AG20443 (cell line): Measurements from ENCODE around the gene CFAP251.

Experiments used
- DNase-seq: peaks from one replicate; pipeline ENCODE4 v3.0.0; 2012; ENCODE audit warnings: low spot score, mixed read lengths

The CFAP251 gene

DNA sequence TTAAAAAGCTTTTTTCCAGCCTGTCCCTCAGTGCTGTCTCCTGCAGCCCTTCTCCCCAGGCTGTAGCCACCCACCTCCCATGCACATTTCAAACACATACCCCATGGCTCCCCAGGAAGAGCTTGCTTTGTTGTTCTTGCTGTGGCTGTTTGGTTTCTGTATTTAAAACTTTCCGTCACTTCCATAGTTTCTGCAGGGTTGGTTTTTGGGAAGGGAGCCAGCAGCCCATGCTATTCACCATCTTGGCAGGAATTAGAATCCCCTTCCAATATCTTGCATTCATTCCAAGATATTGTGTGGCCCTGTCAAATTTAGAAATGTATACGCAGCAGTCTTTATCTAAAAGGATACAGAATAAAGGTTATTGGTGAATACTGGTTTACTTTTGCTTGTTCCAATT is 29.6 kb downstream of the CFAP251 start:
- no peak for DNase-seq

DNA sequence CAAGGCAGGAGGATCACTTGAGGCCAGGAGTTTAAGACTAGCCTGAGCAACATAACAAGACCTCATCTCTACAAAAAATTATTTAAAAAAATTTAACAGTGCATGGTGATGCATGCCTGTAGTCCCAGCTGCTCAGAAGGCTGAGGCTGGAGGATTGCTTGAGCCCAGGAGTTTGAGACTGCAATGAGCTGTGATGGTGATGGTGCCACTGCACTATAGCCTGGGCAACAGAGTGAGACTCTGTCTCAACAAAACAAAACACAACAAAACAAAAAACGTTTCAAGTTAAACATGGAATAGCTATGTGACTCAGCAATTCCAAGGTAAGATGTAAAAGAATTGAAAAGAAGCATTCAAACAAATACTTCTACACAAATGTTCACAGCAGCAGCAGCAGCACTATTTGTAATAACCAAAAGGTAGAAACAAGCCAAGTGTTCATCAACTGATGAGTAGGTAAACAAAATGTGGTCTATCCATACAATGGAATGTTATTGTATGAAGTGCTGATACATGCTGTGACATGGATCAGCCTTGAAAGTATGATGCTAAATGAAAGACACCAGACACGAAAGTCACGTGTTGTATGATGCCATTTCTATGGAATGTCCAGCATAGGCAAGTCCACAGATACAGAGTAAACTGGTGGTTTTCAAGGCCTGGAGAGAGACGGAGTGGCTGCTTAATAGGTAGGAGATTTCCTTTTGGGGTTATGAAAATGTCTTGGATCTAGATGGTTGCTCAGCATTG is 31.4 kb downstream of the CFAP251 start:
- peak; percentile 53 for DNase-seq

DNA sequence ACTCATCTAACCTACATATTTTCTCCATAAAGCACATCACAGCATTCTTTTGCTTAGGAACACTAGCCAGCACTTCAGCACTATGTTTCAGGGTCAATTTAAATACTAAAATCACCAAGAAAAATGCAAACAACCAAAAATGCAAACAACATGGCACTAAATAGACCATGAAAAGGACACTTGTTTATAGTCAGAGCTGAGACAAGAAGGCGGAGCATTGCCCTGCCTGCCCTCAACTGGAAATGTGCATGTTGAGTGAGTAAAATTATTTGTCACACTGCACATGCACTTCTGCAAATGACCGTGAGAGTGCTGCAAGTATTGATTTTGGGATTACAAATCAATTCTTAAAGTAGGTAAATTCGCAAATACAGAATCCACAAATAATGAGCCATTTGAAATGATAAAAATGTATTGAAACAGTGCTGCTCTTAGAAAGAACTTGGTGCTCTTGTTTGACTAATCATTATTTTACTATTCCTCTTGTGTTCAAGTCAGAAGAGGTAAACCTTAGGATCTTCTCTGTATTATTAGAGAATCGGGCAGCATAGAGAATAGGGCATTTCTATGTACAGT is 34.8 kb downstream of the CFAP251 start:
- DNase-seq: no peak

DNA sequence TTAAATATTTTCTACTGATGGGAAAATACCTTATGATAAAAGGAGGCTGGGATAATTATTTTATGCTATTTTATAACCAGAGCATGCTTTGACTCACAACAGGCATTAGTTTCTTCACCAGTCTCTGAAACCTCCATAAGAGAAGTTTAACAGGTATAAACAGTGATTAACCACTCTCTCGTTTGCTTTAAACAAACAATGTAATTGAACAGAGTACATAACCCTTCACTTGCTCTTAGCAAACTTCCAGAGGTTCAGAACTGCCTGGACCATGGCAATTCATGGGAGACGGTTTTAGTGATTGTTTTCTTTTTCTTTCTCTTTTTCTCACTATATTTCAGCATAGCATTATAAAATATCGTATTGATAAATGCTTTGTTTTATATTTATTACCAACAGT is 35.3 kb downstream of the CFAP251 start:
- DNase-seq: no peak

DNA sequence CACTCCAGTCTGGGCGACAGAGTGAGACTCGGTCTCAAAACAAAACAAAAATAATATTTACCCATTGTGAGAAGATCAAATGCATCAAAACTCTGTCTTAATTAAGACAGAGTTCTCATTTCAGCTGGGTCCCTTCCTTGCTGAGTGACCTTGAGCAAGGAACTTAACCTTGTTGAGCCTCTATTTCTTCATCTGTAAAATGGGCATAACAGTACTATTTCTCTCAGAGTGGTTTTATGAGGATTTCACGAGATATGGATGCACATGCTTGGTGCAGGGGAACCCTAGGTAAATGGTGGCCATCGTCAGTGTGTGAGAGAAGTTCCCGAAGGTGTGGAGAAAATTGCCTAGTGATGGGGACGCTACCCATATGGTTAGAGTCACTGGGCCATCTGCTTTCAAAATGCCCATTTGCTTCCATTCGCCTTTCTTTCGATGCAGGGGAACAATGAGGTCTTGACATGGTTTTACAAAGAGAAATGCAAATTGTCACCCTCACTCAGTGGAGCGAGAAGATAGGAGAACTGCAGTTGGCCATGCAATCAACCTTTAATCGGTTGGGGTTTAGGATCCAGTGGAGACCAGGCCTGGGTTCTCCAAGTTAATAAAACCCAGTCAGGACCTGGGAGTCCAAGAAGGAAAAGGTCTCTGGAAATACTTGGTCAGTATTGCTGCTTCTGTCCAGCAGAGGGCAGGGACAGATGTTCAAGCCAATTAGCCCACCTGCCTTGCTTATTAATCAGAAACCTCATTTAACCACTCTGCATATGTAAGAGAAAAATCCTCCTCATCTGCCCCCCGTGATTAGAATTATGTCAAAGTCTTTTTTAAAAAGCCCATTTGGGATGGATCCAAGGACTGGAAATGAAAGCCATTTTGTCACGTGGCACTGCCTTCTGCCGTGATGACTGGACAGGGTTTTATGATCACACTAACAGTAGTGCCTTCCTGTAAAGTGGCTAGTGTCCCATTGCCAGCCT is 37.2 kb downstream of the CFAP251 start:
- peak; percentile 46 for DNase-seq

DNA sequence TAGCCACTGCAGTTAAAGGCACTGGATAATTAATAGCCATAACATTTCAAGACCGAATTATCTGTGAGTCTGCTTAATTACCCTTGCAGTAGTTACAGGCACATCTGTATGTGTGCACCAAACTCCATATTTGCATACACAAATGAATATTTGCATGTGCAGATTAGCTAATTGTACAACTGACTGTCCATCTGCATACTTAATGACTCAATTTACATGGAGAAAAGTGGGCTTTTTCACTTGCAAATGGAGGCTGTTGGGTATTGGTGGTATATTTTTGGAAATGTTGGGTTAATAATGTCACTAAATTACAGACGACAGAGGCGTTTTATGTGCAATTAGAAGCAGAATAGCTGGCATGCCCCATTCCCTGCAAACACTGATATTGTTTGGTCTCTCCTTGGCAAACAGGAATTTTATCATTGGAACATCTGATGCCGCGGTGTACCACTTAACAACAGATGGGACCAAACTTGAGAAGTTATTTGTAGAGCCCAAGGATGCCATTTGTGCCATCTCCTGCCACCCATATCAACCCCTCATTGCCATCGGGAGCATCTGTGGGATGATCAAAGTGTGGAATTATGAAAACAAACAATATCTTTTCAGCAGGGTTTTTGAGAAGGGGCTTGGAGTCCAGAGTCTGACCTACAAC is 39.6 kb downstream of the CFAP251 start:
- no peak for DNase-seq

DNA sequence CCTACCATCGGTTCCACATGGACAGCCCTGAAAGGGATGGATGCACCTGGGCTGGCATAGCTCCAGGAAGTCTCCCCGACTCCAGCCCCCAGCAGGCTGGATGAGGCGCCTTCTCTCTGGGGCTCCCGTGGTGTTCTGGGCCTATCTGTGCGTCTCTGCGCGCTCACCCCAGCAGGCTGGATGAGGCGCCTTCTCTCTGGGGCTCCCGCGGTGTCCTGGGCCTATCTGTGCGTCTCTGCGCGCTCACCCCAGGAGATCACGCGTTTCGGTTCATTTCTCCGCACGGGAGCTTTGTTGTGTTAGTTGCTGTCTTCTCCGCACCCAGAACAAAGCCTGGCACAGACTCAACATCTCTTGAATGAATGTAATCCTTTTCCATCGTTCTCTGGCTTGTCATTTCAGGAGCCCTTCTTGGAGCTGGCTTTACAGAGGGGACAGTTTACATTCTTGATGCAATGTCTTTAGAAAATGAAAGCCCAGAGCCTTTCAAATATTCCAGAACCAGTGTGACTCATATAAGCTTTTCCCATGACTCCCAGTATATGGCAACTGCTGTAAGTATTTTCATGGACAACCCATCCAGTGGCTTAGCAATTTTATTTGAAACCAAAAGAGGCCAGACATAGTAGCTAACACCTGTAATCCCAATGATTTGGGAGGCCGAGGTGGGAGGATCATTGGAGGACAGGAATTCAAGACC is 40.3 kb downstream of the CFAP251 start:
- peak; percentile 37 for DNase-seq

DNA sequence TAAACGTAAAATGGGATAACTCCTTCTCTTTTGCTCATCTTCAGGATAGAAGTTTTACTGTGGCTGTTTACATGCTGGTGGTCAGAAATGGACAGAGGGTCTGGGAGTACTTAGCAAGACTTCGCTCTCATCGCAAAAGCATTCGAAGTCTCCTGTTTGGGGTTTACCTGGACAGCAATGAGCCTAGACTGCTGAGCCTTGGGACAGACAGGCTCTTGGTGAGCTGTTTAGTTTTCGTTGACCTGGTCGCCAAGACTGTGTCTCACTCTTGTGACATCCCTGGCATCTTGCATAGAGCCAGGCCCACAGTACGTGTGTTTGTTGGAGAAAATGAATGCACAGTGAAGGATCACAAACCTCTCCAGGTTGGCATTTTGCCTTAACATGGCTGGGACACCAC is 42.1 kb downstream of the CFAP251 start:
- no peak for DNase-seq

DNA sequence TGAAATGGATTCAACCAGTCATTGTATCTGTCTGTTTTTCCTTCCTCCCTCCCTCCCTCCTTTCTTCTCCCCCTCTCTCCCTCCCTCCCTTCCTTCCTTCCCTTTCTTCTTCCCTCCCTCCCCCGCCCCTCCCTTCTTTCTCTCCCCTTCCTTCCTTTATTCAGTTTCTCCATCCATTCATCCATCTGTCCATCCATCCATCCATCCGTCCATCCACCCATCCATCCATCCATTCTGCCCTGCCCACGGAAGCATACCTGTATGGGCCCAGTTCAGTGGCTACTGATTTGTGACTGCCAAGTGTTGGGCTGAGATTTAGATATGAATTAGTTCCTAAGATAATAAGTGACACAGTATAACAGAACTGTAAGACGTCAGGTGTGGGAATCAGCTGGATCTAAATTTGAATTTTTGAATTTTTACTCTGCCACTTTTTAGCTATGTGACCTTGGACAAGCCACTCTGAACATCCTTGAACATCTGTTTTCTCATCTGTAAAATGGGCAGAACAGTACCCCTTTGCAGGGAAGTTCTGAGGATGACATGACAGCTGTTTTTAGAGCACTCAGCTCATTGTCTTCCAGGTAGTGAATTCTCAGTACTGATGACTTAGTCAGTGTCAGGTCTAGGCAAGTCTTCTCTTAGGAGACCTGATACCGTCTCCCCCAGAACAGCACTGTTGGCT is 42.9 kb downstream of the CFAP251 start:
- no peak for DNase-seq

DNA sequence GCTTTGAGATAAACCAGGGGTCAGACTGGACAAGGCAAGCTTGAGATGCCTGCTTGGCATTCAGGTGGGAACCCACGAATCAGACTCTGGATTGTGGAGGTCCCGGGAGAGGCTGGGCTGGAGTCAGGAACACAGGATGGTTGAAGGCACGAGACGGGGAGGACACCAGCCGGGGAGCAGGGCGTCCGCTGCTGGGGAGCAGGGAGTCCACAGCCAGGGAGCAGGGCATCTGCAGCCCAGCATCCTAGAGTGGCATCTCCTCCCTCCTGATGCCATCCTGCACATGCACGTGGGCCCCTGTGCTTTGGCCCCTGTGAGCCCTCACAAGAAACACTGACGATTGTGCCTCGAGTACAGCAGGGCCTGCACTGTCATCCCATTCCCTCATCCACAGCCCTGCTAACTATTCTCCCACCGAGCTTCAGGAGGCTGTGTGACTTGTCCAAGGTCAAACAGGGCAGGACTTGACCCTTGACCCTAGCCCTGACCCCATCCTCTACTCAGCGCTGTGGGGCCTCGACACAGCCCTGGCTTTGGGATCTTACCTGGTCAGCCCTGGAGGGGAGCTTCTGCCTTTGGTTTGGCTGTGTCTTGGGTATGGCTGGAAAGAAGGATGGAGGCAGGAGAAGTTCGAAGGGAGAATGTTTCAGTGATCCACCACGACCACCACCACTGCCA is 45.1 kb downstream of the CFAP251 start:
- no peak for DNase-seq

DNA sequence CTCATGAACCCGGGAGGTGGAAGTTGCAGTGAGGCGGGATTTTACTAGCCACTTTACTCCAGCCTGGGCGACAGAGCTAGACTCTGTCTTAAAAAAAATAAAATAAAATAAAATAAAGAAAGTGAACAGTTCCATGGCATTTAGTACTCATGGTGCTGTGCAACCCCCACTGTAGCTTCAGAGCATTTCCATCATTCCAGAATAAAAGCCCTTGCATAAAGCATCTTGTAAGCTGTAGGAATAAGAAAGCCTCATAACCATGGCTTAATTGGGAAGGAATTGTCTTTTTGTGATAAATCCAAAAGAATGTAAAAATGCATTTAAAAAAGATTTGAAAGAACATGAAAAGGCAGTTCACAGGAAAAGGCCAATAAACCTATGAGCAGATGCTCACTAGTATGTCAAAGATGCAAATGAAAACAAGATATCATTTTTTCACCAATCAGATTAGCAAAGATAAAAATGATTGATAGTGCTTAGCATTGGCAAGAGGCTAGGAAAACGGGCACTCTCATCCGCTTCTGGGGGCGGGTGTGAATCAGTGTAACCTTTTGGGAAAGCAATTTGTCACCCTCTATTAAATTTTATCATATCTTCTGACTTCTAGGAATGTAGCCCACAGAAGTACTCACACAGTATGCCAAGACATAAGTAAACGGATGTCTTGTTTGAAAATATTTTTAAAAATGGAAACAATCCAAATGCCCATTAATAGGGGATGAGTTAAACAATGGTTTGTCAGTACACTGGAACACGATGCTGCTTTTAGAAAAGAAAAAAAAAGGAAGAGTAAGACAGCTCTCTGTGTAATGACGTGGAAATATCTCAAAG is 46.6 kb downstream of the CFAP251 start:
- peak; percentile 72 for DNase-seq

DNA sequence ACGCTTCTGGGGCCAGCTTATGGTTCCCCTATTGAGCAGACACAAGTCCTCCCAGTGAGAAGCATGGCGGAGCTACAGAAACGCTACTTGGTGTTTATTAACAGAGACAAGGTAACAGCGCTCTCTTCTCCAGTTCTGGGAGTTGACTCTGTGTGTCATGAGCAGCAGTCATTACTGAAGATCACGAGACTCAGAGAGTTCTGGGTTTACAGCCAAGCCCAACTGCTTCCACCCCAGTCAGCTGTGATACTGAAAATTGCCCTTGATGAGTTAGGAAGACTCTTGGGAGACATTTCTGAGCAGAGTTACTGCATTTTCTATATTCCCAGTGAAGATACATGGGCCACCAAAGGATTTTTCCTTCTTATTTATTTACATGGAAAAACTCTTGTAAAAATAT is 48.6 kb downstream of the CFAP251 start:
- no peak for DNase-seq

DNA sequence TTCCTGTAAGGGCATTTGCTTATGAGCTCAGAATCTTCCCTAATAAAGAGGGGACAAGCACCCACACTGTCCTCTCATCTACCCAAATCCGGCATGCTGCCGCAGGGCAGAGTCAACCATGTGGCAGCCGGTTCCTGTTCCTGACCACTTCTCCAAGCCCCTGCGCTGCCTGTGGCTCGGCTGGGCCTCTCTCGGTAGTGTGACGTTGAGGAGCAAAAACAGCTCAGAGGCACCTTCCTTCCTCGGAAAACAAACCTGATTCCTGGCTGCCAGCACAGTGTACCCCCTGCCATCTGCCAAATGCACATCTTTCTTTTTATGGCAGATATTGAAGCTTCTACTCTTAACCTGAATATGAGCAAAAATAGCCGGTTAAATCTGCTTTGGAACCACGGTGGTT is 50.5 kb downstream of the CFAP251 start:
- no peak for DNase-seq

DNA sequence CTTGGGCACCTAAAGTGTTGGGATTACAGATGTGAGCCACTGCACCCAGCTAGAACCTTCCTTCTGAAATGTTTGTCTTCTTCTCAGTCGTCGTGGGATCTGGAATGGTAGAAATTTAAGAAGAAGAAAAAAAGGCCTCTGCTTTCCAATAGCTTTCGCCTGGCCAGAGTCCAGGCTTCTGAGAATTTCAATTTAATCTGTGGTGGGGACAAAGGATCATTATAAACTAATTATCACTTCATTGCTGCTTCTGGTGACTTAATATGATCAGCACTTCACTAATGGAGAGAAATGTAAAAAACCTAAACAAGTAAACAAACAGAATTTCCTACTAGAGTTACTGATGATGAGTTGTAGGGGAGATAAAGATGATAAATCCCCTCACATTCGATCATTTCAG is 51.3 kb downstream of the CFAP251 start:
- DNase-seq: no peak

DNA sequence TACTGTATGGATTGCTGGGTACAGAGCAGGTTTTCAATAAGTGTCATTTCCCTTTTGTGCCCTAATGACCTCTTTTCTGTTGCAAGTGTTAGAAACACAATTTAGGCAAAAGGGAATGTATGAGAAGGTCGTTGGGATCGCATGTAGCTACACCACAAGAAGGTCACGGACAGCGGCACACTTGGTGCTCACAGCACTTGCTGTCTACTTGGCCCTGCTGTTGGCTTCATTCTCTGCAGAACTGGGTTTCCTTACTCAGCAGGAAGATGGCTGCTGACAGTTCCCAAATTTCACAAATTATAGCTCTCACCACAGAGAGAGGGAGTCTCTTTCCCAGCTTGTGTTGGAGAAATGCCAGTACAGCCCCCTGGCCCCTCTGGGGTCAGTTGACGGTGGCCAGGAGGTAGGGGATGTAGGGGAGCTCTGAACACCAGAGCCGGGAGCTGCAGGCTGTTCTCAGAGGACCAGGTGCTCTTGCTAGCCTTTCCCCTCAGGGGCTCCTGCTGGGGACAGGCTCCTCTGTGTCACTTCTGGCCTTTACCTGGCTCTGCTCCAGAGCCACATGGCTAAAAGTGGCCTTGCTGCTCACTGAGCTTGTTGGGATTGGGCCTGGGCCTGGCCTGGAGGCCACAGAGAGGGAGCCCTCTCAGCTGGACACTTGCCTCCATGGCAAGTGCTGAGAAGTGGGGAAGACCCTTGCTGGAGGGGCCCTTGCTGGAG is 52.3 kb downstream of the CFAP251 start:
- DNase-seq: peak; percentile 6

DNA sequence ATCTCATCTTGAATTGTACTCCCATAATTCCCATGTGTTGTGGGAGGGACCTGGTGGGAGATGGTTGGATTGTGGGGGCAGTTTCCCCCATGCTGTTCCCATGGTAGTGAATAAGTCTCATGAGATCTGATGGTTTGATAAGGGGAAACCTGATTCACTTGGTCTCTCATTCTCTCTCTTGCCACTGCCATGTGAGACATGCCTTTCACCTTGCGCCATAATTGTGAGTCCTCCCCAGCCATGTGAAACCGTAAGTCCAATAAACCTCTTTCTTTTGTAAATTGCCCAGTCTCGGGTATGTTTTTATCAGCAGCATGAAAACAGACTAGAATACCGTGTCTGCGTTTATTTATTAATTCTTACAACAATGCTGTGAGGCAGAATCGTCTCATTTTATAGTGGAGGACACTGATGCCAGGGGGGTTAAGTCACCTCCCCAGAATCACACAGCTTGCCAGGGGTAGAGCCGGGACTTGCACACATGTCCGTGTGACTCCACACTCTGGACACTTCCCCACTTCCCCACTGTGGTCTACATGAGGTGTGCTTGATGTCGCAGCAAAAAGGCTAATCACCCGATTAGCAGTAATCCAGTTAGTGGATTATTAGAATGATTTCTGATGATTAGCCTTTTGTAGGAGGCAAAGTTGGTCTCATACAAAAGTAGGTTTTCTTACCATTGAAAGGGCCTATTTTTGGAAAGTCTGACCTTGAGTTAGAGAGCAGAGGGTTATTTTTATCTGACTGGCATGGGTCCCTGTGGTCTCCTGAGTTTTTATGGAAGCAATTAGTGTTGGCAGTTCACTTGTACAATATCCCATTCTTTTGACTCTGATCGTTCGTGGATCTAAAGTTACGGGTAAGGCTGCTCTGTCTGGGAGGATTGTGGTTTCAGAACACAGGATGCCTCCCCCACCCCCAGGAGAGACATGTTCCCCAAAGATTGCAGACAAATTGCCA is 55.9 kb downstream of the CFAP251 start:
- DNase-seq: peak; percentile 13

DNA sequence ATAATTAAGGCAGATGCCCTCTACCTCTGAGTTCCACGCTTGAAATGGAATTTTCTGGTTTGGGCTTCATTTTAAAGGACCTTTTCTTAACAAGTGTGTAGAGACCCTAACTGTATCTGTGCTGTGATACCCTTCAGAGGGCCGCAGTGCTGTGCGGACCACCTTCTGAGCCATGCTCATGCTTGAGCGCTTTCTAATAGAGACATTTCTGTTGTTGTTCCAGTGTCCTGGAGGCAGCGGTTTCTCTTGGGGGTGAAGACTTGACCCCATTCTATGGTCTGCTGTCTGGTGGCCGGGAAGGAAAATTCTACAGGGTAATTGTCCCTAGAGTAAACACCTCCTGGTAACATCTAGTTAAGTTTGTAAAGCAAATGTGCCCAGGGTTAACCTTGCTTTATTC is 56.6 kb downstream of the CFAP251 start:
- peak; percentile 3 for DNase-seq

DNA sequence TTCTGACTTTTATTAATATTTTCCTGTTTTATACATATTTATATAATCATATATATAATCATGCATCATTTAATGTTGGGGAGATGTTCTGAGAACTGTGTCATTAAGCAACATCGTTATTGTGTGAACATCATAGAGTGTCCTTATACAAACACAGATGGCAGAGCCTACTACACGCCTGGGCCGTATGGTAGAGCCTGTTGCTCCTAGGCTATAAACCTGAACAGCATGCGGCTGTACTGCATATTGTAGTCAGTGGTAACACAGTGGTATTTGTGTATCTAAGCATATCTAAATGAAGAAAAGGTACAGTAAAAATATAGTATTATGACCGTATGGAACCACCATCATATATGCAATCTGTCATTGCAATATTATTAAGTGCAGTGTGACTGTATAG is 58.6 kb downstream of the CFAP251 start:
- no peak for DNase-seq
